ENCODE data around the gene FARP2.
"Not testable (repeated sequence)": the region's sequence is repeated elsewhere in the genome, so short reads cannot be mapped to it uniquely, and the experiment has no call there.

Gene FARP2

GRCh38 chr2:241413501-241413900 lies 57.4 kb downstream of the FARP2 start:
- not testable (repeated sequence) for DNase-seq (ENCODE audit: low read depth)

DNA sequence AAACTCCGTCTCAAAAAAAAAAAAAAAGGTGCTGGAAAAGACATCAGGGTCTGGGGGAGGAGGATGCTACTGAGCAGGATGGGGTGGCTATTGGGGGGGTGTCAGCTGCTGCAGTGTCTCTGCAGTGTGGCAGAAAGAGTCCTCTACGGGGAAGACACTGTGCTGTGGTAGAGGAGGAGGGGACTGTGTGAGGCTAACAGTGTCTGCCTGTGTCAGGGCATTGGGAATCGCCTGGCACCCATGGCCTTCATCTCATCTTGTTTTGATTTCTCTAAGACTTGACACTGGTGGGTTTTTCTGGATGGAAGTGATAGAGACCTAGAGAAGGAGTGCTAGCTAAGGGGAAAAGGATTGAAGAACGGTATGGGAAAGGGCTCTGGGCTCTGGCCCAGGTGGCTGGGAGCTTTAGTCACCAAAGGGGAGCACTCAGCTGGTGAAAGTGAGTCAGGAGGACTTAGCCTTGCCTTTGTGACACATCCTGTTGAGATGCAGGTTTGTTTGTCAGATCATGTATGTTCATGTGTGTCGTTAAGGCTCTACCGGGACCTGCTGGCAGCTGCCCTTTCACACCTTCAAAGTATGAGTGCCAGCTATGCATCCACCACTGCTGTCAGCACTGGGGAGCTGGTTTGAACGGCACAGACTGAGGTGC lies 58.0 kb downstream of the FARP2 start:
- DNase-seq (ENCODE audit: low read depth), result no peak

GRCh38 chr2:241415196-241415595 lies 59.1 kb downstream of the FARP2 start:
- DNase-seq (ENCODE audit: low read depth), result no peak

GRCh38 chr2:241417626-241418025 lies 61.5 kb downstream of the FARP2 start:
- DNase-seq (ENCODE audit: low read depth), result no peak

DNA sequence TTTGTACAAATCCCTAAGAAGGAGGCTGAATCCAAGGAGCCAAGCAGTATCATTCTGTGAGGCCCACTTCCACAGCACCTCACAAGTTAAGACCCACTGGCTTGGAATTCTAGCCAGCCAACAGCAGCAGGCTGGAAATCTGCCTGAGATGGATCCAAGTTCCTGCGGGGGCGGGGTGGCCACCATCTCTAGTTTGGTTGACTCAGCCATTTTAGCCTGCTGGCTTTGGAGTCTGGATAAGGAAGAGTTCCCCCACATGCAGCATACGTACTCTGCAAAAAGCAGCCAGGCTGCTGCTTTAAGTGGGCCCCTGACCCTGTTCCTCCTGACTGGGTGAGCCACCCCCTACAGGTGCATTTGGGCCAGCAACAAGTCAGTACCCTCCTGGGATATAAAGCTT lies 65.2 kb downstream of the FARP2 start:
- no peak for DNase-seq (ENCODE audit: low read depth)

GRCh38 chr2:241421942-241422341 lies 65.9 kb downstream of the FARP2 start:
- not testable (repeated sequence) for DNase-seq (ENCODE audit: low read depth)

DNA sequence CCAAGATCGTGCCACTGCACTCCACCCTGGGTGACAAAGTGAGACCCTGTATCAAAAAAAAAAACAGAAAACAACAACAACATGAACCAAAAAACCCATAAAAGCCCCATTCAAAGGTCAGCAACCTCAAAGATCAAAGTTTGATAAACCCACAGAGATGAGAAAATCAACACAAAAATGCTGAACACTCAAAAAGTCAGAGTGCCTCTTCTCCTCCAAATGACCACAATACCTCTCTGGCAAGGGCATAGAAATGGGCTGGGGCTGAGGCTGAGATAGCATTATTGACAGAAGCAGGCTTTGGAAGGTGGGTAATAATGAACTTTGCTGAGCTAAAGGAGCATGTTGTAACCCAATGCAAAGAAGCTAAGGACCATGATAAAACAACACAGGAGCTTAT lies 66.3 kb downstream of the FARP2 start:
- no peak for DNase-seq (ENCODE audit: low read depth)

- not testable (repeated sequence) for DNase-seq (ENCODE audit: low read depth)
These were observed 67.4 kb downstream of the FARP2 start for GRCh38 chr2:241423489-241423888.

GRCh38 chr2:241425368-241425767 lies 69.3 kb downstream of the FARP2 start:
- DNase-seq (ENCODE audit: low read depth), result no peak

- DNase-seq (ENCODE audit: low read depth), result no peak
These were observed 74.1 kb downstream of the FARP2 start for GRCh38 chr2:241430178-241430577.

- no peak for DNase-seq (ENCODE audit: low read depth)
These were observed 76.9 kb downstream of the FARP2 start for GRCh38 chr2:241432824-241433448.

DNA sequence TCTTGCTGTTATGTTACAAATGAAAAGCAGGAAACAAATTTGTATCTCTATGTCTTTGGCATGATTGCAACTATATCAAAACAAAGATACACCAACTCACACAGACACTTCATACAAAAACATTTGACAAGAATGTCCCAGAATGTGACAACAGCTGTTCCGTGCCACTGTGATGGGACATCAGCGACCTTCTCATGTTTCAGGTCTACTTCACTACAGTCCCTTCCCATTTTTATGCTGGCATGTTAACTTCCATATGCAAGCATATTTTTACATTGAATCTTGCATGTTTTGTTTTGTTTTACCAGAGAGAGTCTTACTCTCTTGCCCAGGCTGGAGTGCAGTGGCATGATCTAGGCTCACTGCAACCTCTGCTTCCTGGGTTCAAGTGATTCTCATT lies 81.1 kb downstream of the FARP2 start:
- no peak for DNase-seq (ENCODE audit: low read depth)

DNA sequence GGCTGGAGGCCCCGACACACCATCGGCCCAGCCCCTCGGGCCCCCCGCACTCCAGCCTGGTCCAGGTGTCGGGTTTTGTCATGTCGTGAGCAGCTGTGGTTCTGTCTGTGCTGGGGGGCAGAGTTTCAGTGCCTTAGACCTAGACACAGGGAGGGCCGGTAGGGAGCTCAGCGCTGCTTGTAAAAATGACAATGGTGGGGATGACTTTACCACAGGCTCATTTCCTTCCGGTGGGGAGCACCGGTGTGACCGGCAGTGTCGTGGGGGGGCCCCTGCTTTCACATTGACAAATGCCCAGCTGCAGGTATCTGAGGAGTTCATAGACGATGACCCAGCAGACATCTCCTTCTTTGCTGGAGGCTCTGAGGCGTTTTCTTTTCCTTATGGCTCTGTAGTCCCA lies 85.4 kb downstream of the FARP2 start:
- no peak for DNase-seq (ENCODE audit: low read depth)

- peak; percentile 78 for DNase-seq (ENCODE audit: low read depth)
These were observed 87.6 kb downstream of the FARP2 start for GRCh38 chr2:241443486-241444223.

GRCh38 chr2:241445426-241445825 lies 89.3 kb downstream of the FARP2 start:
- DNase-seq (ENCODE audit: low read depth), result no peak

DNA sequence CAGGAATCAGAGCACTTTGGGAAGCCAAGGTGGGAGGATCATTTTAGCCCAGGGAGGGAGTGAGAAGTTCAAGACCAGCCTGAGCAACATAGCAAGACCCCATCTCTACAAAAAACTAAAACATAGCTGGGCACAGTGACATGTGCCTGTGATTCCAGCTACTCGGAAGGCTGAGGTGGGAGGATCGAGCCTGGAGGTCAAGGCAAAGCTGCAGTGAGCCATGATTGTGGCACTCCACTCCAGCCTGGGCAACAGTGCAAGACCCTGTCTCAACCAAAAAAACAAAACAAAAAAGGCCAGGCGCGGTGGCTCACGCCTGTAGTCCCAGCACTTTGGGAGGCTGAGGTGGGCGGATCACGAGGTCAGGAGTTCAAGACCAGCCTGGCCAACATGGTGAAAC lies 94.0 kb downstream of the FARP2 start:
- not testable (repeated sequence) for DNase-seq (ENCODE audit: low read depth)

DNA sequence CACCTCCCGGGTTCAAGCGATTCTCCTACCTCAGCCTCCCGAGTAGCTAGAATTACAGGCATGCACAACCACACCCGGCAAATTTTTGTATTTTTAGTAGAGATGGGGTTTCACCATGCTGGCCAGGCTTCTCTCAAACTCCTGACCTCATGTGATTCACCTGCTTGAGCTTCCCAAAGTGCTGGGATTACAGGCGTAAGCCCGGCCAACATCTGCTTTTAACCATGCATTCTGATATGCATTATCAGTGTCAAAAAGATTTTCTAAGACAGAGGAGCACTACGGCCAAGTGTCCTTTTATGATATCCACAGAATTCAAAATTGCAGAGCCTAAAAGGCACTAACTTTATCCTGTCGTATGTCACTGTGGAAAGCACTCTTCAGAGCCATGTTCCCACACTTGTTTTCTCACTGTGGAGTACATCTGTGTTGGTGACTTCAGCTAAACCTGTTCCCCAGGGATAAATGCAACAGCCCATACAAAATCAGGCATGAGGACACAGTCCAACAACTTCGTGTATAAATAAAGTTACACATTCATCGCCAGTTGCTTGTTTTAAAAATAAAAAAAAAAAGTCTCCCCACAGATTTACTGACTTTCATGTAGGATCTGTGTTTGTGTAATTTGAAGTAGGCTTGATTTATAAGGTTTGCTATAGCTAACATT lies 95.9 kb downstream of the FARP2 start:
- DNase-seq (ENCODE audit: low read depth), result no peak

- not testable (repeated sequence) for DNase-seq (ENCODE audit: low read depth)
These were observed 97.8 kb downstream of the FARP2 start for GRCh38 chr2:241453919-241454318.

- no peak for DNase-seq (ENCODE audit: low read depth)
These were observed 98.9 kb downstream of the FARP2 start for GRCh38 chr2:241454837-241455485.

DNA sequence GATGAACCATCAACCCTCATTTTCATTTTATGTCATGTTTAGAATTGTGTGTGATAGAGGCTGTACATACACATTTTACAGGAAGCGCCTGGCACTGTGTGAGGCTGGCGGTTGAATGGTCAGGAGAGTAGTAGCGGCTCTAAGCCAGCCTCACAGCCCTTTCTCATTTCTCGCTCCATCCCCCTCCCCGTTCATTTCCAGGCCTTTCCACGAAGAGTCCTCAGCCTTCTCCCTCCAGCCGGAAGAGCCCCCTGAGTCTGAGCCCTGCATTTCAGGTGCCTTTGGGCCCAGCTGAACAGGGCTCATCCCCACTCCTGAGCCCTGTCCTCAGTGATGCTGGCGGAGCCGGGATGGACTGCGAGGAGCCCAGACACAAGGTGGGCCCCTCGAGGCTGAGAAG lies 100.5 kb downstream of the FARP2 start:
- no peak for DNase-seq (ENCODE audit: low read depth)

- DNase-seq (ENCODE audit: low read depth), result no peak
These were observed 102.6 kb downstream of the FARP2 start for GRCh38 chr2:241458687-241459086.

DNA sequence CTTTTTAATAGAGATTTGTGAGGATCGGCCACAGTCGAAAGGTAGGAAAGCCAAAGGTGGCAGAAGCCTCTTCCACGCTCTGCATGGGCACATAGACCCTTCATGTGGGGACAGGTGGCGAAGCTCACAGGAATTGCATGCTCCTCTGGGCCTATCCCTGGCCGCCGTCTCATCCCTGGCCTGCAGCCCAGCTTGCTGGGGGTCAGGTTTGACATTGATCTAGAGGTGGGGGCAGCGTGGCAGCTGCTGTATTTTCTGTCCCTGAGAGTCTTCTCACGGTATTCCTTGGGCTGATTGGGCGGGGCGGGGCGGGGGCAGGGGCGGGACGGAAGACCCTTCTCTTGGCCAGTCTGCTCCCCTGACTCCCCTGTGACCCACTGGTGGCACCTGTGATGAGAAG lies 103.4 kb downstream of the FARP2 start:
- DNase-seq (ENCODE audit: low read depth), result no peak

Data from activated gamma-delta T cell treated with anti-CD3 and anti-CD28 coated beads, Interleukin-2, amount 50 U/mL, for 16 hours (primary cell).